GM12878 (cell line): ENCODE measurements around the gene KRT28. TPM values are rescaled to one million over a fixed set of nuclear protein-coding genes. Genes with fewer than 3 reads are reported as not detected.

Source experiments
- ATAC-seq: fragments of 200-7000 bp; cut with Tn5 transposase; 3 replicates; pipeline ENCODE4 v1.9.1; 2020; ENCODE audit warnings: mild to moderate bottlenecking, moderate library complexity
- BruUV-seq: library from RNA; stranded (reverse); fragments of 400-500 nt; replicated peaks from 2 replicates; lab custom pipeline; 2021; lab: Mats Ljungman, UMichigan
- CTCF ChIA-PET: fragments of 300-600 bp; sonication (Branson Sonifier 250); formaldehyde crosslinking; extraction: SDS; loops from one replicate; lab custom pipeline; 2021; ENCODE audit warnings: inconsistent platforms; lab: Yijun Ruan, JAX
- POLR2A ChIA-PET: fragments of 350-600 bp; formaldehyde crosslinking; extraction: SDS; loops from one replicate; lab custom pipeline; 2021; ENCODE audit warnings: inconsistent platforms; lab: Charles Lee
- RAD21 ChIA-PET: fragments of 300-600 bp; sonication (Branson Sonifier 250); formaldehyde crosslinking; loops from one replicate; lab custom pipeline; 2023; ENCODE audit warnings: antibody characterized with exemption; ENCODE audit not compliant: unreplicated experiment; lab: Charles Lee
- SMC1A ChIA-PET: fragments of 300-600 bp; sonication (Branson Sonifier 250); formaldehyde crosslinking; loops from one replicate; lab custom pipeline; 2023; ENCODE audit not compliant: unreplicated experiment, uncharacterized antibody; lab: Charles Lee
- DNase-seq: peaks from one replicate; pipeline ENCODE4 v3.0.0-alpha.2; 2011; ENCODE audit warnings: low read depth, low spot score
- FAIRE-seq: peaks from 3 replicates; lab custom pipeline; 2011; peaks lifted over from hg19 to GRCh38; lab: Jason Lieb, UNC
- H2AFZ ChIP-seq: 2 replicates; pipeline ENCODE4 v1.6.0; 2011; ENCODE audit warnings: low read depth, low read length, control low read depth; ENCODE audit not compliant: control insufficient read depth
- H3K27ac ChIP-seq: 2 replicates; pipeline ENCODE4 v1.5.1; 2011; ENCODE audit warnings: control low read depth; ENCODE audit not compliant: control insufficient read depth, insufficient read depth
- H3K27me3 ChIP-seq, 2 experiments: replicated peaks in 1 of 2; 2 replicates each; pipeline versions ENCODE4 v1.6.0 to v1.6.1; 2011; ENCODE audit warnings: low read length in 1 of 2; ENCODE audit not compliant: control insufficient read depth in 2 of 2, insufficient read depth in 2 of 2
- H3K36me3 ChIP-seq, 2 experiments: 2 replicates each; pipeline ENCODE4 v1.5.1; 2011; ENCODE audit warnings: low read length in 1 of 2; ENCODE audit not compliant: control insufficient read depth in 2 of 2, insufficient read depth in 2 of 2
- H3K4me1 ChIP-seq: 2 replicates; pipeline ENCODE4 v1.6.1; 2011; ENCODE audit warnings: mild to moderate bottlenecking, low read length, moderate library complexity, mixed read lengths; ENCODE audit not compliant: control insufficient read depth, insufficient read depth
- H3K4me2 ChIP-seq: 2 replicates; pipeline ENCODE4 v1.6.0; 2011; ENCODE audit warnings: control low read depth; ENCODE audit not compliant: control insufficient read depth, insufficient read depth
- H3K4me3 ChIP-seq: fragments of 200-600 bp; sonication (generic); 2 replicates; pipeline ENCODE4 v1.5.1; 2016
- H3K79me2 ChIP-seq: 2 replicates; pipeline ENCODE4 v1.6.0; 2011; ENCODE audit warnings: low read length; ENCODE audit not compliant: control insufficient read depth, insufficient read depth
- H3K9ac ChIP-seq: 2 replicates; pipeline ENCODE4 v1.8.0; 2011; ENCODE audit warnings: low read length, control low read depth, mixed read lengths; ENCODE audit not compliant: control insufficient read depth, insufficient read depth
- H3K9me3 ChIP-seq: replicated peaks from 3 replicates; pipeline ENCODE4 v1.5.1; 2011; ENCODE audit warnings: mild to moderate bottlenecking, low read length; ENCODE audit not compliant: control insufficient read depth, insufficient read depth
- H4K20me1 ChIP-seq: 2 replicates; pipeline ENCODE4 v1.6.0; 2011; ENCODE audit not compliant: control insufficient read depth, insufficient read depth
- CHD2 ChIP-seq: IDR thresholded peaks from 2 replicates; pipeline ENCODE4 v1.6.1; 2011; ENCODE audit warnings: low read depth, low read length, improper control_type of control experiment, borderline replicate concordance
- ETV6 ChIP-seq, 2 experiments: fragments of 450-650 bp in 1 of 2; IDR thresholded peaks in 1 of 2; conservative IDR thresholded peaks in 1 of 2; 2 replicates each; pipeline ENCODE4 v1.6.1; 2014; ENCODE audit warnings: antibody characterized with exemption in 1 of 2, borderline replicate concordance in 1 of 2, low read depth in 1 of 2, mild to moderate bottlenecking in 1 of 2, moderate library complexity in 1 of 2
- IRF5 ChIP-seq: fragments of 450-650 bp; IDR thresholded peaks from 2 replicates; pipeline ENCODE4 v1.6.1; 2017; ENCODE audit warnings: borderline replicate concordance
- NR2C1 ChIP-seq: fragments of 450-650 bp; IDR thresholded peaks from 2 replicates; pipeline ENCODE4 v1.6.1; 2017; ENCODE audit warnings: antibody characterized with exemption, mild to moderate bottlenecking, moderate library complexity
- RAD21 ChIP-seq: IDR thresholded peaks from 2 replicates; pipeline ENCODE4 v1.6.1; 2011; ENCODE audit warnings: mild to moderate bottlenecking, low read depth, low read length, moderate library complexity; ENCODE audit not compliant: insufficient read depth
- RBBP5 ChIP-seq: fragments of 200-600 bp; sonication (generic); conservative IDR thresholded peaks from 2 replicates; pipeline ENCODE4 v1.6.1; 2016
- SPI1 ChIP-seq: IDR thresholded peaks from 2 replicates; pipeline ENCODE4 v1.6.1; 2011; ENCODE audit warnings: low read depth, mild to moderate bottlenecking, low read length, moderate library complexity, borderline replicate concordance; ENCODE audit not compliant: insufficient read depth
- ZNF24 ChIP-seq: fragments of 450-650 bp; IDR thresholded peaks from 2 replicates; pipeline ENCODE4 v1.6.1; 2017; ENCODE audit warnings: antibody characterized with exemption, mild to moderate bottlenecking
- ZNF687 ChIP-seq: fragments of 450-650 bp; IDR thresholded peaks from 2 replicates; pipeline ENCODE4 v1.6.1; 2017; ENCODE audit warnings: mild to moderate bottlenecking, moderate library complexity
- WGBS: methylation state at CpG from one replicate; pipeline ENCODE4 v1.1.6; 2016; ENCODE audit warnings: low lambda C conversion rate; ENCODE audit not compliant: insufficient replicate concordance, insufficient coverage; ENCODE audit errors: missing lambda C conversion rate; 5-methylcytosine and 5-hydroxymethylcytosine counted together
- in situ Hi-C: fragments of 300-500 bp; cut with MboI; formaldehyde crosslinking; loops from 9 replicates; pipeline ENCODE4 v1.14.3; 2018; ENCODE audit warnings: mixed read lengths
- intact Hi-C: fragments of 100-400 bp; cut with micrococcal nuclease; formaldehyde crosslinking; loops from one replicate; pipeline ENCODE4 v1.14.2; 2022; ENCODE audit not compliant: unreplicated experiment
- polyA plus RNA-seq, 11 experiments: library from polyadenylated mRNA; depleted of rRNA in 4 of 11; unstranded in 6 of 11; stranded (reverse) in 5 of 11; fragments of >200 nt; fragmentation: Nextera tagmentation in 4 of 11; fragmentation: Illumina TruSeq in 1 of 11; extraction: Ambion mirVana in 4 of 11; extraction: Trizol in 1 of 11; gene quantifications; 1 replicate in 1 of 11; 2 replicates in 10 of 11; pipeline versions ENCODE4 v1.2.1 to v1.2.3, GENCODE V29; 2011 to 2016; ENCODE audit warnings: inconsistent platforms in 2 of 11, missing spikeins in 2 of 11, low read depth in 1 of 11
- total RNA-seq, 4 experiments: library from RNA; depleted of rRNA in 3 of 4; stranded (reverse); fragments of >200 nt in 3 of 4; fragmentation: Illumina TruSeq in 1 of 4; extraction: Trizol in 1 of 4; gene quantifications; 2 replicates each; pipeline versions ENCODE4 v1.2.1 to v1.2.3, GENCODE V29; 2013 to 2021
- TF ChIP-seq, protein P1 (sequence below): fragments of 450-650 bp; IDR thresholded peaks from 2 replicates; pipeline ENCODE4 v1.6.1; 2016; ENCODE audit warnings: mild to moderate bottlenecking
- TF ChIP-seq, protein P2 (sequence below): fragments of 450-650 bp; IDR thresholded peaks from 2 replicates; pipeline ENCODE4 v1.6.1; 2017; ENCODE audit warnings: mild to moderate bottlenecking, moderate library complexity

KRT28 gene
- total and polyA plus RNA-seq, 10 of the 15 experiments (the other 5 are each of a cell fraction or from before 2014, with no cell fraction given): not detected

DNA sequence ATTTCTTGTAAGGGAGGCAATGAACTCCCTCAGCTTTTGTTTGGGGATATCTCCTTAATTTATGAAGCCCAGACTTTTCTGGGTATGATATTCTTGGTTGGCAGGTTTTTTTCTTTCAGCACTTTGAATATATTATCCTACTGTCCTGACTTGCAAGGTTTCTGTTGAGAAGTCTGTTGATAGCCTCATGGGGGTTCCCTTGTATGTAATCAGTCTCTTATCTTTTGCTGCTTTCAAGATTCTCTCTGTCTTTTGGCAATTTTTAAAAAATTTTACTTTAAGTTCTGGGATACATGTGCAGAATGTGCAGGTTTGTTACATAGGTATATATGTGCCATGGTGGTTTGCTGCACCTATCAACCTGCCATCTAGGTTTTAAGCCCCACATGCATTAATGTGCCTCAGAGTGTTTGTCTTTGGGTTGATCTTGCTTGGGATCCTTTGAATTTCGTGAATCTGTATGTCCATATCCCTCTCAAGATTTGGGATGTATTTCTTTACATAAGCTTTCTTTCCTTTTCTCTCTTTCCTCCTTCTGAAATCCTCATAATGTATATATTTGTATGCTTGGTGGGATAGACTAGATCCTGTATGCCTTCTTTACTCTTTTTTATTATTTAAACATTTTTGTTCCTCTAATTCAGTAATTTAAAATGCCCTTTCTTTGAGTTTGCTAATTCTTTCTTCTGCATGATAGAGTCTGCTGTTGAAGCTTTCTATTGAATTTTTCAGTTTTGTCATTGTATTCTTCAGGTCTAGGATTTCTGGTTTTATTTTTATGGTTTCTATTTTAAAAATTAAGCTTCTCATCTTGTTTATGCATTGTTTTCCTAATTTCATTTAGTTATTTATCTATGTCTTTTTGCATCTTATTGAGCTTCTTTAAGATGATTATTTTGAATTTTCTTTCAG, 39.4 kb downstream of the KRT28 start:
- in situ Hi-C loops (no loop called here), intact Hi-C loops (no loop called here)
- Histone ChIP-seq H3K9ac (no peak overlapping the region), H3K4me2 (no peak overlapping the region), H3K9me3 (peaks cover 12% of the 10 kb centered on the region), H2AFZ (no peak overlapping the region), H3K4me3 (no peak overlapping the region), H3K4me1 (no peaks in the 10 kb centered on the region), H3K79me2 (no peaks in the 10 kb centered on the region), H3K36me3 (no peaks in the 10 kb centered on the region), H3K27ac (no peak overlapping the region), H3K27me3 (no peaks in the 10 kb centered on the region; a peak in 2 of 4 replicates), H4K20me1 (no peaks in the 10 kb centered on the region)
- no TSS peak for BruUV-seq
- POLR2A ChIA-PET: no interaction called here
- SMC1A ChIA-PET: interaction anchor here (1.0 to 1.5 kb wide), 2 partner anchors 9 to 41 kb away, joined by 3 to 4 read pairs; no protein-coding TSS in a partner anchor
- WGBS: 0% methylated on average over 1 of the region's 1 CpG
- DNase-seq: no peak
- RAD21 ChIA-PET: no interaction called here
- FAIRE-seq: no peak
- CTCF ChIA-PET: no interaction called here
- no peak for ATAC-seq
- no peak for TF ChIP-seq CHD2
- TF ChIP-seq, protein P1, sequence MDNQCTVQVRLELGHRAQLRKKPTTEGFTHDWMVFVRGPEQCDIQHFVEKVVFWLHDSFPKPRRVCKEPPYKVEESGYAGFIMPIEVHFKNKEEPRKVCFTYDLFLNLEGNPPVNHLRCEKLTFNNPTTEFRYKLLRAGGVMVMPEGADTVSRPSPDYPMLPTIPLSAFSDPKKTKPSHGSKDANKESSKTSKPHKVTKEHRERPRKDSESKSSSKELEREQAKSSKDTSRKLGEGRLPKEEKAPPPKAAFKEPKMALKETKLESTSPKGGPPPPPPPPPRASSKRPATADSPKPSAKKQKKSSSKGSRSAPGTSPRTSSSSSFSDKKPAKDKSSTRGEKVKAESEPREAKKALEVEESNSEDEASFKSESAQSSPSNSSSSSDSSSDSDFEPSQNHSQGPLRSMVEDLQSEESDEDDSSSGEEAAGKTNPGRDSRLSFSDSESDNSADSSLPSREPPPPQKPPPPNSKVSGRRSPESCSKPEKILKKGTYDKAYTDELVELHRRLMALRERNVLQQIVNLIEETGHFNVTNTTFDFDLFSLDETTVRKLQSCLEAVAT: no peak
- no peak for TF ChIP-seq SPI1
- TF ChIP-seq ZNF687: no peak
- no peak for TF ChIP-seq RBBP5
- TF ChIP-seq NR2C1: no peak
- no peak for TF ChIP-seq RAD21
- no peak for TF ChIP-seq IRF5
- TF ChIP-seq, protein P2, sequence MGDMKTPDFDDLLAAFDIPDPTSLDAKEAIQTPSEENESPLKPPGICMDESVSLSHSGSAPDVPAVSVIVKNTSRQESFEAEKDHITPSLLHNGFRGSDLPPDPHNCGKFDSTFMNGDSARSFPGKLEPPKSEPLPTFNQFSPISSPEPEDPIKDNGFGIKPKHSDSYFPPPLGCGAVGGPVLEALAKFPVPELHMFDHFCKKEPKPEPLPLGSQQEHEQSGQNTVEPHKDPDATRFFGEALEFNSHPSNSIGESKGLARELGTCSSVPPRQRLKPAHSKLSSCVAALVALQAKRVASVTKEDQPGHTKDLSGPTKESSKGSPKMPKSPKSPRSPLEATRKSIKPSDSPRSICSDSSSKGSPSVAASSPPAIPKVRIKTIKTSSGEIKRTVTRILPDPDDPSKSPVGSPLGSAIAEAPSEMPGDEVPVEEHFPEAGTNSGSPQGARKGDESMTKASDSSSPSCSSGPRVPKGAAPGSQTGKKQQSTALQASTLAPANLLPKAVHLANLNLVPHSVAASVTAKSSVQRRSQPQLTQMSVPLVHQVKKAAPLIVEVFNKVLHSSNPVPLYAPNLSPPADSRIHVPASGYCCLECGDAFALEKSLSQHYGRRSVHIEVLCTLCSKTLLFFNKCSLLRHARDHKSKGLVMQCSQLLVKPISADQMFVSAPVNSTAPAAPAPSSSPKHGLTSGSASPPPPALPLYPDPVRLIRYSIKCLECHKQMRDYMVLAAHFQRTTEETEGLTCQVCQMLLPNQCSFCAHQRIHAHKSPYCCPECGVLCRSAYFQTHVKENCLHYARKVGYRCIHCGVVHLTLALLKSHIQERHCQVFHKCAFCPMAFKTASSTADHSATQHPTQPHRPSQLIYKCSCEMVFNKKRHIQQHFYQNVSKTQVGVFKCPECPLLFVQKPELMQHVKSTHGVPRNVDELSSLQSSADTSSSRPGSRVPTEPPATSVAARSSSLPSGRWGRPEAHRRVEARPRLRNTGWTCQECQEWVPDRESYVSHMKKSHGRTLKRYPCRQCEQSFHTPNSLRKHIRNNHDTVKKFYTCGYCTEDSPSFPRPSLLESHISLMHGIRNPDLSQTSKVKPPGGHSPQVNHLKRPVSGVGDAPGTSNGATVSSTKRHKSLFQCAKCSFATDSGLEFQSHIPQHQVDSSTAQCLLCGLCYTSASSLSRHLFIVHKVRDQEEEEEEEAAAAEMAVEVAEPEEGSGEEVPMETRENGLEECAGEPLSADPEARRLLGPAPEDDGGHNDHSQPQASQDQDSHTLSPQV: no peak
- TF ChIP-seq ZNF24: no peak
- no peak for TF ChIP-seq ETV6 (conservative IDR thresholded peaks at IDR 0.05 in 1 of 2, IDR thresholded peaks at IDR 0.05 in 1 of 2; ENCODE audit: borderline replicate concordance in 1 of 2, low read depth in 1 of 2)
